GM13976 (cell line): ENCODE measurements around the gene APOBEC3B.
"Not testable (repeated sequence)": the region's sequence is repeated elsewhere in the genome, so short reads cannot be mapped to it uniquely, and the experiment has no call there.

Experiments used
- DNase-seq: peaks from one replicate; pipeline ENCODE4 v3.0.0; 2012; ENCODE audit warnings: low spot score
- in situ Hi-C: fragments of 300-500 bp; cut with MboI; formaldehyde crosslinking; loops from one replicate; pipeline ENCODE4 v1.12.0; 2022; ENCODE audit warnings: low sequenced_read_pairs, mixed read lengths, inconsistent platforms; ENCODE audit not compliant: unreplicated experiment
- TF ChIP-seq, protein P1 (sequence below): IDR thresholded peaks from 2 replicates; pipeline ENCODE4 v1.5.1; 2012; ENCODE audit warnings: borderline replicate concordance, mild to moderate bottlenecking; ENCODE audit not compliant: insufficient read depth; ENCODE audit errors: extremely low read depth, missing control alignments, control extremely low read depth

Gene APOBEC3B

GRCh38 chr22:38943882-38944281 lies 38.3 kb upstream of the APOBEC3B start:
- TF ChIP-seq, protein P1, sequence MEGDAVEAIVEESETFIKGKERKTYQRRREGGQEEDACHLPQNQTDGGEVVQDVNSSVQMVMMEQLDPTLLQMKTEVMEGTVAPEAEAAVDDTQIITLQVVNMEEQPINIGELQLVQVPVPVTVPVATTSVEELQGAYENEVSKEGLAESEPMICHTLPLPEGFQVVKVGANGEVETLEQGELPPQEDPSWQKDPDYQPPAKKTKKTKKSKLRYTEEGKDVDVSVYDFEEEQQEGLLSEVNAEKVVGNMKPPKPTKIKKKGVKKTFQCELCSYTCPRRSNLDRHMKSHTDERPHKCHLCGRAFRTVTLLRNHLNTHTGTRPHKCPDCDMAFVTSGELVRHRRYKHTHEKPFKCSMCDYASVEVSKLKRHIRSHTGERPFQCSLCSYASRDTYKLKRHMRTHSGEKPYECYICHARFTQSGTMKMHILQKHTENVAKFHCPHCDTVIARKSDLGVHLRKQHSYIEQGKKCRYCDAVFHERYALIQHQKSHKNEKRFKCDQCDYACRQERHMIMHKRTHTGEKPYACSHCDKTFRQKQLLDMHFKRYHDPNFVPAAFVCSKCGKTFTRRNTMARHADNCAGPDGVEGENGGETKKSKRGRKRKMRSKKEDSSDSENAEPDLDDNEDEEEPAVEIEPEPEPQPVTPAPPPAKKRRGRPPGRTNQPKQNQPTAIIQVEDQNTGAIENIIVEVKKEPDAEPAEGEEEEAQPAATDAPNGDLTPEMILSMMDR = no peak
- no peak for DNase-seq
- in situ Hi-C loops = no loop called here

DNA sequence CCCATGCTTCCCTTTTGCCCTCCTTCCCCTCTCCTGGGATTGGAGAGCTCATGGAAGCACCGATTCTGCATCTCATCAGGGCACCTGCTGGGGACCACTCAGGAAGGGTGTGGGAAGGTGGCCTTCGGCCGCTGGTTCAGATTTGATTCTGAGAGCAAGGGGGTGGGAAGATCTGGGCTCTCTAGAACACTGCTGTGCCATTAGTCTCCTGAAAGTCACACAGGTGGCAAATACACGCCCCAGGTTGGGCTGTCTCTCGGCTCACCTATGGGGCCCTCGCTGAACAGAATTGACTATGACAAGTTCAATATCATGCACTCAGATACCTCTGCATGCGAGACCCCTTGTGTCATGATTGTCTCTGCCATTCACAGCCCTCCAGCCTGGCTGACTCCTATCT lies 37.5 kb upstream of the APOBEC3B start:
- in situ Hi-C loops = no loop called here
- TF ChIP-seq, protein P1 = no peak
- DNase-seq = no peak

DNA sequence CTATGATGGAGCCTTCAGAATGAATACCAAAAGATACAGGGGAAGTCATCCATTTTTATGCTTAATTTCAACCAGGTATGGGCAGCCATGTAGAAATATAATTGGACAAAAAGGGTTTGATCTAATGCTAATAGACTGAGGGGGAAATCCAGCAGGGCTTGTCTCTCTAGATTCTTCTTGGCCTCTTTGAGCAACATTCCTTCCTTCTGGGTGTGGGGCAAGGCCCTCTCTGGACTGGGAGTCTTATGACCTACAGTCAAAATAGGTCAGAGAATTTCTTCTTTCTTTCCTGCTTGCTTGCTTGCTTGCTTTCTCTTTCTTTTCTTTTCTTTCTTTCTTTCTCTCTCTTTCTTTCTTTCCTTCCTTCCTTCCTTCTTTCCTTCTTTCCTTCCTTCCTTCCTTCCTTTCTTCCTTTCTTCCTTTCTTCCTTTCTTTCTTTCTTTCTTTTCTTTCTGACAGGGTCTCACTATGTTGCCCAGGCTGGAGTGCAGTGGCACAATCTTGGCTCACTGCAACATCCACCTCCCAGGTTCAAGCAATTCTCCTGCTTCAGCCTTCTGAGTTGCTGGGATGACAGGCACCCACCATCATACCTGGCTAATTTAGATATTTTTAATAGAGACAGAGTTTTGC lies 36.3 kb upstream of the APOBEC3B start:
- in situ Hi-C loops, DNase-seq: not testable (repeated sequence)

- no peak for DNase-seq
- in situ Hi-C loops = no loop called here
These were observed 35.4 kb upstream of the APOBEC3B start for GRCh38 chr22:38946771-38947170.

GRCh38 chr22:38947321-38948140 lies 34.6 kb upstream of the APOBEC3B start:
- TF ChIP-seq, protein P1 = no peak
- in situ Hi-C loops = no loop called here
- no peak for DNase-seq

More at GRCh38 chr22:38946771-38947170, 35.4 kb upstream of the APOBEC3B start:
- TF ChIP-seq, protein P1 = no peak

DNA sequence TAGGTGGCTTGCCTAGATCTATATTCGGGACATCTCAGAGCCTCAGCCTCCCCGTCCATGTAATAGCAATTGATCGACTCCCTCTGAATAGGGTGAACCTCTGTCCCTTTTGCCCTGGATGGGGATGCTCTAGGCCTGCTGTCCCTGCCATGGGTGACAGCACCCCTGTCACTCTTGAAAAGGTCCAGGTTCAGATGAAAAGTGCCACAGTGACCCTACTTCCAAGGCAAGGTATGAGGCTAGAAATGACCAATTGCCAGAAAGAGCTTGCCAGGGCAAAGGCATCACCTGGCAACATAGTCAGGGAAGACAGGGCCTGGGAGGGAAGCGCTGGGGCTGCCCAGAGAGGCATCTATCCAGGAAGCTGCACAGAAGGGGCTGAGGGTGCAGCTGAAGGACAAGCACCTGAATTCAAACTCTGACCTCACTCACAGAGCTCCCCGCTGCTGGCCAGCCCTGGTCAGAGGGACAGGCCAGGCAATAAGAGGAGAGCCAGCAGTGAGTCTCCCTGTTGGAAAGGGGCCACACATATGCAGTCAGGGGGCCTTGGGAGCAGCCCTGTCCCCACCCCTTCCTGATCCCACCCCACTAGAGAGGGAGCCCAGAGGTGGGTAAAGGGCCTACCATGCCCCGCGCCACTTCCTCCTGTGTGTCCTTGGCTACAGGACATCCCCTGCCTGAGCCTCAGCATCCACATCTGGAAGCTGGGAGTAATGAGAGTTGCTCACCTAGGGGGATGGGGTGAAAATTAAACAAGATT lies 33.8 kb upstream of the APOBEC3B start:
- in situ Hi-C loops = no loop called here
- no peak for DNase-seq
- TF ChIP-seq, protein P1 = no peak

GRCh38 chr22:38949889-38950405 lies 32.2 kb upstream of the APOBEC3B start:
- DNase-seq = no peak
- in situ Hi-C loops = no loop called here
- TF ChIP-seq, protein P1 = no peak
